Chondrocyte (in vitro differentiated cells): ENCODE data around the gene STUB1. TPM values are rescaled to one million over a fixed set of nuclear protein-coding genes. Genes with fewer than 3 reads are reported as not detected.

ENCODE experiments used
- DNase-seq: peaks from one replicate; pipeline ENCODE4 v3.0.0; 2021; ENCODE audit warnings: mixed read lengths, low spot score
- H3K27ac Mint-ChIP-seq: one replicate; pipeline ENCODE4 v1.8.0; 2021; ENCODE audit warnings: mild to moderate bottlenecking, moderate library complexity, mixed read lengths; ENCODE audit not compliant: unreplicated experiment
- H3K27me3 Mint-ChIP-seq: 2 replicates; pipeline ENCODE4 v1.8.0; 2021; ENCODE audit warnings: low read depth, mixed read lengths
- H3K36me3 Mint-ChIP-seq: 2 replicates; pipeline ENCODE4 v1.8.0; 2021; ENCODE audit warnings: low read depth, mixed read lengths
- H3K4me1 Mint-ChIP-seq: 2 replicates; pipeline ENCODE4 v1.8.0; 2021; ENCODE audit warnings: low read depth, mild to moderate bottlenecking, mixed read lengths
- H3K4me3 Mint-ChIP-seq: one replicate; pipeline ENCODE4 v1.8.0; 2021; ENCODE audit warnings: mild to moderate bottlenecking, moderate library complexity, mixed read lengths; ENCODE audit not compliant: unreplicated experiment
- H3K9me3 Mint-ChIP-seq: 2 replicates; pipeline ENCODE4 v1.8.0; 2021; ENCODE audit warnings: low read depth, mixed read lengths
- total RNA-seq: library from RNA; stranded (reverse); gene quantifications from 3 replicates; pipeline ENCODE4 v1.2.1, GENCODE V29; 2021
- TF ChIP-seq, protein P1 (sequence below): fragments of 200-600 bp; sonication (generic); IDR thresholded peaks from 2 replicates; pipeline ENCODE4 v1.5.0; 2021; ENCODE audit warnings: antibody characterized with exemption, mild to moderate bottlenecking, moderate library complexity

STUB1 gene
- total RNA-seq, 1 donor from 2014 or later, result 89.7 TPM

DNA sequence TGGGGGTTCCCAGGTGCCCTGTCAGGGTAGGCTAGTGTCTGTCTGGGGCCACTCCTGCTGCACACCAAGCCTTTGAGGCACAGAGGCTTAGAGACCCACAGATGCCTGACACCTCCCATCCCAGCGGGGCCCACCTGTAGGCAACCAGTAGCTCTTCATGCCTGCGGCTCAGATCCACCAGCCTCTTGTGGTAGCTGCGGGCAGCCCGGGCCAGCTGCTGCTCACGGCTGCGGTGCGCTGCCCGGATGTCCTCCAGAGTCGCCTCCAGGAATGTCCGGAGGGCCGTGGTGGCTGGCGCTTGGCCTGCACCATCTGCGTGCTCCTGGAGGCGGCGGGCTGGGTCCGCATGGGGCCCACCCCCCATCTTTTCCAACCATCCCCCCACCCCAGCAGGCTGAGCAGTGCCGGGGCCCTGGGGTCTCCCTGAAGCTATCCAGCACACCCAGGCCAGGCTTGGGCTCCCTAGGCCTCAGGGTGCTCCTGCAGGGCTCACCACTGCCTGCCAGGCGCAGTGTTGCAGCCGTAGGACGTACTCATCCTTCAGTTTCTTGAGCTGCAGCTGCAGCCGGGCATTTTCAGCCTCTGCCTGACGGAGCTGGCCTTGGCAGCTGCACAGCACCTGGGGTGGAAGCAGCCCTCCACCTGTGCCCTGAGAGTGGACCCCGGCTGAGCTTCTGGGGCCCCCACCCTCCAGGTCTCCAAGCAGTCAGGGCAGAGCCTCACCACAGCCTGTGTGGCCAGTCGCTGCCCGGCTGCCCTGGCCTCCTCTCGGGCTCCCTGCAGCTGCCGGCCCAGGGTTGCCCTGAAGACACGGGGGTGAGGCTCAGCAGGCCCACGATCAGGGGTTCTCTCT, 44.2 kb downstream of the STUB1 start:
- TF ChIP-seq, protein P1, sequence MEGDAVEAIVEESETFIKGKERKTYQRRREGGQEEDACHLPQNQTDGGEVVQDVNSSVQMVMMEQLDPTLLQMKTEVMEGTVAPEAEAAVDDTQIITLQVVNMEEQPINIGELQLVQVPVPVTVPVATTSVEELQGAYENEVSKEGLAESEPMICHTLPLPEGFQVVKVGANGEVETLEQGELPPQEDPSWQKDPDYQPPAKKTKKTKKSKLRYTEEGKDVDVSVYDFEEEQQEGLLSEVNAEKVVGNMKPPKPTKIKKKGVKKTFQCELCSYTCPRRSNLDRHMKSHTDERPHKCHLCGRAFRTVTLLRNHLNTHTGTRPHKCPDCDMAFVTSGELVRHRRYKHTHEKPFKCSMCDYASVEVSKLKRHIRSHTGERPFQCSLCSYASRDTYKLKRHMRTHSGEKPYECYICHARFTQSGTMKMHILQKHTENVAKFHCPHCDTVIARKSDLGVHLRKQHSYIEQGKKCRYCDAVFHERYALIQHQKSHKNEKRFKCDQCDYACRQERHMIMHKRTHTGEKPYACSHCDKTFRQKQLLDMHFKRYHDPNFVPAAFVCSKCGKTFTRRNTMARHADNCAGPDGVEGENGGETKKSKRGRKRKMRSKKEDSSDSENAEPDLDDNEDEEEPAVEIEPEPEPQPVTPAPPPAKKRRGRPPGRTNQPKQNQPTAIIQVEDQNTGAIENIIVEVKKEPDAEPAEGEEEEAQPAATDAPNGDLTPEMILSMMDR, result no peak
- Mint-ChIP-seq H3K36me3 (no peaks in the 10 kb centered on the region), H3K9me3 (no peaks in the 10 kb centered on the region), H3K4me1 (peaks cover 12% of the 10 kb centered on the region), H3K27ac (no peak overlapping the region), H3K27me3 (no peaks in the 10 kb centered on the region), H3K4me3 (no peak overlapping the region)
- no peak for DNase-seq

DNA sequence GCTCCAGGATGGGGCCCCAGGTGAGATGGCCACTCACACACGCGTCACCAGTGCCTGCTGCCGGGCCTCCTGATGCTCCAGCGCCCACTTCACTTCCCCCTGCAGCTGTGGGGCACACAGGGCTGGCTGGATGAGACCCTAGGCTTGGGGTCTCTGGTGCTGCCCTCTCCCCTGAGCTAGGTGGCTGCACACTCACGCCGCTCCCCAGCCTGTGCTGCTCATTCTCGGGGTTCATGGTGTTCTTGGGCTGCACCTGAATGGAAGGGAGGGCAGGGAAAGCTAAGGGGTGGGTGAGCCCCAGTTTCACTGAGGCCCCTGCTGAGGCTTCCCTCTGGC, 44.8 kb downstream of the STUB1 start:
- no peaks in the 10 kb centered on the region for H3K27me3 Mint-ChIP-seq
- no peak overlapping the region for H3K4me3 Mint-ChIP-seq
- H3K36me3 Mint-ChIP-seq, result no peaks in the 10 kb centered on the region
- H3K4me1 Mint-ChIP-seq, result peaks cover 8% of the 10 kb centered on the region
- no peak overlapping the region for H3K27ac Mint-ChIP-seq
- TF ChIP-seq, protein P1, result no peak
- H3K9me3 Mint-ChIP-seq, result no peaks in the 10 kb centered on the region
- DNase-seq, result no peak

DNA sequence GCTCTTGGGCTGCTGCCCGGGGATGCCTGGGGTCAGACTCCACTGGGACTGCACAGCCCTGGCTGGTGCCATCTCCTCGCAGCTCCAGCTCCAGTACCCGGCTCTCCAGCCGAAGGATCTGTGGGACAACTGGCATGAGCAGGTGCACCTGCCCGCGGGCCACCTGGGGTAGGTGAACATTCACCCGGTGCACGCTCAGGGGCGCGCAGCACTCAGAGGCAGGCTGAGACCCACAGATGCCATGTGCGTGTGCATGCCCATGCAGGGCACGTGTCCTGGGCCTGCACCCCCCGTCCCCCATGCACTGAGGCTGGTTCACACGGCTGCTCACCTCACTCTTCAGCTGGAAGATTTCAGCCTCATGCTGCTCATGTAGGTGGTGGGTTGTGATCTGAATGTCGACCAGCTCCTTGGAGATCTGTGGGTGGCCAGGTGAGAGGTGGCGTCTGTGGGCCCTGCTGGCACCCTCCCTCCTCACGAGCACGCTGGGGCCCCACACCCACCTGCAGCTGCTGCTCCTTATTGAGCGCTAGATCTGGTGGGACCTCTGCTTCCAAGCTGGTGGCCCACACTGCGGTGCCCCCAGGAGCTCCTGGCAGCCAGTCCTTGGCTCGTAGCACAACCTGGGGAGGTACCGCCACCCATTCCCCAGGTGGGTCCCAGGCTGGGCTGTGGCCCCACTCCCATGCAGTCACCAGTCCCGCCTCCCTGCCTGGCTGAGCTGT, 45.4 kb downstream of the STUB1 start:
- Mint-ChIP-seq H3K4me1 (peaks cover 3% of the 10 kb centered on the region), H3K9me3 (no peaks in the 10 kb centered on the region), H3K4me3 (no peak overlapping the region), H3K27me3 (no peaks in the 10 kb centered on the region), H3K36me3 (no peaks in the 10 kb centered on the region), H3K27ac (no peak overlapping the region)
- no peak for DNase-seq
- TF ChIP-seq, protein P1, result no peak

DNA sequence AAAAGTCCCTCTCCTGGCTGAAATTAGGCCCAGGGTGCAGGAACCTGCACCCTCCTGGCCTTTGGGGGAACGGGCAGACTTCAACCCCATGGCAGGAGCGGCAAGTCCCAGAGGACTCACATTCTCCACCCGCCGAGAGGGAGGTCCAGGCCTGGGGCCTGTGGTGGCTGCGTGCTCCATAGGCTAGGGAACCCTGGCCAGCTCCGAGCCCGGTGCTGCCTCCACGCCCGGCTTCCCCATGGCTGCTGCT, 45.9 kb downstream of the STUB1 start:
- Mint-ChIP-seq H3K4me3 (no peak overlapping the region), H3K27me3 (no peaks in the 10 kb centered on the region), H3K9me3 (no peaks in the 10 kb centered on the region), H3K36me3 (no peaks in the 10 kb centered on the region), H3K27ac (no peak overlapping the region), H3K4me1 (peaks cover 3% of the 10 kb centered on the region)
- TF ChIP-seq, protein P1, result no peak
- no peak for DNase-seq

DNA sequence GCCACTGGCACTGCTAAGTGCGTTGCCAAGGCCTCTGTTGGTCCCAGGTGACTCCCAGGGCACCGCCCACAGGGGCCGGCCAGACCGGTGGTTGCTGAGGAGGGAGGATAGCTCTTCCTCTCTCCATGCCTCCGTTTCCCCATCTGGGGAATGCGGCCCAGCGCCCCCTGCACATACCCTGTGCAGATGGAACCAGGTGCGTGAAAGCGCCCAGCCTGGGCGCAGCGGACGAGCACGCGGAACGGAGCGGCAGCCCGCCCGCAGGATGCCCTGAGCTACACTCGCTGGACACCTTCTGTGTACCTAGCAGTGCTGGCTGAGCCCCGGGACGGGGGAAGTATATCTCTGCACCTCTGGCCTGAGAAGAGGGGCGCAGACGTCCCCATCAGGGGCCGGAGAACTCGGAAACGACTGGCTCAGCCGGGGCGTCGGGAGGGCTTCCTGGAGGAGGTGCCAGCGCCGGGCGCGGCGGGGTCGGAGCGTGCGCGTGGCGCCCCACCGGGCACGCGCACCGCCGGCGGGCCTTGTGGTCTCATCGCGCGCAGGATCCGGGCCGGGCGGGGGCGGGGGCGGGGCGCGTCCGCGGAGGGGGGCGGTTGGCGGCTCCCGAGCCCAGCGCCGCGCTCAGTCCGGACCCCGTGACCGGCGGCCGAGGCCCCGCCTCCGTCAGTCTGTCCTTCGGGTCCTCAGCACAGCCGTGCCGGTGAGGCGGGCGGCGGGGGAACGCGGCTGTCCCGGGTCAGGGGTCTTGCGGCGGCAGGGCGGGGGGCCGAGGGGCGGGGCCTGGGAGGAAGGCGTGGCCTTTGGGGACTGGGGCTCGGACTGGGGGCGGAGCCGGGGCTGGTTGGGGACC, 46.5 kb downstream of the STUB1 start, which contains the start of the genes CCDC78 and HAGHL:
Gene CCDC78 (minus strand): TSS at position 6 of the 853 bp plus-strand sequence. CDS start 76 bp downstream, outside the sequence.
Gene HAGHL (plus strand): TSS at position 669 of the 853 bp plus-strand sequence. CDS start 404 bp downstream, outside the sequence.
- Mint-ChIP-seq H3K4me1 (peaks cover 3% of the 10 kb centered on the region), H3K27ac (no peak within 1 kb of the TSS), H3K4me3 (peak within 1 kb of the TSS; percentile 64), H3K27me3 (no peaks in the 10 kb centered on the region), H3K9me3 (no peaks in the 10 kb centered on the region), H3K36me3 (no peaks in the 10 kb centered on the region)
- TF ChIP-seq, protein P1, result no peak
- no peak for DNase-seq
